Gastrocnemius medialis (tissue), 4 donors: Measurements from ENCODE around the gene PROM2.

Source experiments
- POLR2A ChIP-seq, 2 donors: fragments of 450-650 bp; IDR thresholded peaks; one replicate each; pipeline ENCODE4 v1.6.1; 2017; ENCODE audit warnings: antibody characterized with exemption in 2 of 2, mild to moderate bottlenecking in 2 of 2, moderate library complexity in 2 of 2
- TF ChIP-seq, protein P1 (sequence below), 5 experiments: fragments of 450-650 bp in 3 of 5; fragments of 200-600 bp in 2 of 5; sonication (generic) in 2 of 5; IDR thresholded peaks in 4 of 5; conservative IDR thresholded peaks in 1 of 5; 1 replicate in 4 of 5; 2 replicates in 1 of 5; pipeline ENCODE4 v1.5.1; 2016 to 2019; ENCODE audit warnings: antibody characterized with exemption in 5 of 5, mild to moderate bottlenecking in 3 of 5, moderate library complexity in 3 of 5

GRCh38 chr2:95320344-95320712 lies 46.1 kb downstream of the PROM2 start:
- TF ChIP-seq, protein P1, sequence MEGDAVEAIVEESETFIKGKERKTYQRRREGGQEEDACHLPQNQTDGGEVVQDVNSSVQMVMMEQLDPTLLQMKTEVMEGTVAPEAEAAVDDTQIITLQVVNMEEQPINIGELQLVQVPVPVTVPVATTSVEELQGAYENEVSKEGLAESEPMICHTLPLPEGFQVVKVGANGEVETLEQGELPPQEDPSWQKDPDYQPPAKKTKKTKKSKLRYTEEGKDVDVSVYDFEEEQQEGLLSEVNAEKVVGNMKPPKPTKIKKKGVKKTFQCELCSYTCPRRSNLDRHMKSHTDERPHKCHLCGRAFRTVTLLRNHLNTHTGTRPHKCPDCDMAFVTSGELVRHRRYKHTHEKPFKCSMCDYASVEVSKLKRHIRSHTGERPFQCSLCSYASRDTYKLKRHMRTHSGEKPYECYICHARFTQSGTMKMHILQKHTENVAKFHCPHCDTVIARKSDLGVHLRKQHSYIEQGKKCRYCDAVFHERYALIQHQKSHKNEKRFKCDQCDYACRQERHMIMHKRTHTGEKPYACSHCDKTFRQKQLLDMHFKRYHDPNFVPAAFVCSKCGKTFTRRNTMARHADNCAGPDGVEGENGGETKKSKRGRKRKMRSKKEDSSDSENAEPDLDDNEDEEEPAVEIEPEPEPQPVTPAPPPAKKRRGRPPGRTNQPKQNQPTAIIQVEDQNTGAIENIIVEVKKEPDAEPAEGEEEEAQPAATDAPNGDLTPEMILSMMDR (IDR thresholded peaks at IDR 0.05 in 4 of 5, conservative IDR thresholded peaks at IDR 0.05 in 1 of 5): no peak
- TF ChIP-seq POLR2A (IDR thresholded peaks at IDR 0.05): no peak
